ENCODE results near the gene MGAT5B.

DNA sequence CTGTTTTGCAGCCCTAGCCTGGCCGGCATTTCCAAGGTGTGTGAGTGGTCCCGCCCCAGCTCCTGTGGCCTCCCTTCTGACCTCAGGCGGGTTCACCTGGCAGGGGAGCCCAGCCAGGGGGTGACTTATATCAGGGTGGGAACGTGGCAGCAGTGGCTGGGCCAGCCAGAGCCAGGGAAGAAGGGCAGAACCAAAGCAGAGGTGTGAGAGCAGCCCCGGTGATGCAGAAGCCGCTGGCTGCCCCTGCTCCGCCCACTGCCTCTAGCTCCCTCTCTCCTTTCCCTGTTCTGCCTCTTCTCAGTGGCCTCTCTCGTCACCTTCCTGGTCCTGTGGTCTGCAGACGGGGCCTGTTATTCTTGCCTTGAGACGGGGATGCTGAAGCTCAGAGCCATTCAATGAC, 12.1 kb downstream of the MGAT5B start:
- TF ChIP-seq, protein P1, sequence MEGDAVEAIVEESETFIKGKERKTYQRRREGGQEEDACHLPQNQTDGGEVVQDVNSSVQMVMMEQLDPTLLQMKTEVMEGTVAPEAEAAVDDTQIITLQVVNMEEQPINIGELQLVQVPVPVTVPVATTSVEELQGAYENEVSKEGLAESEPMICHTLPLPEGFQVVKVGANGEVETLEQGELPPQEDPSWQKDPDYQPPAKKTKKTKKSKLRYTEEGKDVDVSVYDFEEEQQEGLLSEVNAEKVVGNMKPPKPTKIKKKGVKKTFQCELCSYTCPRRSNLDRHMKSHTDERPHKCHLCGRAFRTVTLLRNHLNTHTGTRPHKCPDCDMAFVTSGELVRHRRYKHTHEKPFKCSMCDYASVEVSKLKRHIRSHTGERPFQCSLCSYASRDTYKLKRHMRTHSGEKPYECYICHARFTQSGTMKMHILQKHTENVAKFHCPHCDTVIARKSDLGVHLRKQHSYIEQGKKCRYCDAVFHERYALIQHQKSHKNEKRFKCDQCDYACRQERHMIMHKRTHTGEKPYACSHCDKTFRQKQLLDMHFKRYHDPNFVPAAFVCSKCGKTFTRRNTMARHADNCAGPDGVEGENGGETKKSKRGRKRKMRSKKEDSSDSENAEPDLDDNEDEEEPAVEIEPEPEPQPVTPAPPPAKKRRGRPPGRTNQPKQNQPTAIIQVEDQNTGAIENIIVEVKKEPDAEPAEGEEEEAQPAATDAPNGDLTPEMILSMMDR (IDR thresholded peaks at IDR 0.05): no peak
- no peak for TF ChIP-seq POLR2A (IDR thresholded peaks at IDR 0.05)
